HG03521 (cell line): Measurements from ENCODE around the gene IRF5.

Experiments
- ATAC-seq: cut with Tn5 transposase; IDR thresholded peaks from one replicate; pipeline ENCODE4 v1.9.1; 2021; ENCODE audit warnings: mild to moderate bottlenecking, moderate library complexity; ENCODE audit not compliant: unreplicated experiment

IRF5 gene

GRCh38 chr7:128919881-128920799 is 17.6 kb upstream of the IRF5 start:
- ATAC-seq = no peak

- no peak for ATAC-seq
Observed at GRCh38 chr7:128920913-128921582, 16.7 kb upstream of the IRF5 start.

DNA sequence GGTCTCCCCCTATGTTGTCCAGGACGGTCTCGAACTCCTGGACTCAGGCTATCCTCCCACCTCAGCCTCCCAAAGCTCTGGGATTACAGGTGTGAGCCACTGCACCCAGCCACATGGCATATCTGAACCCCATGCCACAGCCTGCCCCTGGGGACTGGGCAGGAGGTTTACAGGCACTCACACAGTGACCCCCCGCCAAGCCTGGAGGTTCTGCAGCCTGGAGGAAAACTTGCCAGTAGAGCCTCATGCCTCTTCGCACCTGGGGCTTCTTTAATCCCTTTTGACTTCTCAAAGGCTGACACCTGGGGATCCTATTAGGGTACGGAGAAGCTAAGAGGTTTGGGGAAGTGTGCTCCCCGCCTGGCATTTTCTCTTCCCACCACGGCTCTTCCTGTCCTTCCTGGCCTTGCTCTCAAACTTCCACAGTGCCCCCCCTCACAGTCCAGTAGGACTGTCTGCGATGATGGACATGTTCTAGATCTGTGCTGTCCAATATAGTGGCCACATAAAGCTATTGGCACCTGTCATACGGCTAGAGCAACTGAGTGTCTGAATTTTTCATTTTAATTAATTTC is 15.8 kb upstream of the IRF5 start:
- ATAC-seq = no peak

DNA sequence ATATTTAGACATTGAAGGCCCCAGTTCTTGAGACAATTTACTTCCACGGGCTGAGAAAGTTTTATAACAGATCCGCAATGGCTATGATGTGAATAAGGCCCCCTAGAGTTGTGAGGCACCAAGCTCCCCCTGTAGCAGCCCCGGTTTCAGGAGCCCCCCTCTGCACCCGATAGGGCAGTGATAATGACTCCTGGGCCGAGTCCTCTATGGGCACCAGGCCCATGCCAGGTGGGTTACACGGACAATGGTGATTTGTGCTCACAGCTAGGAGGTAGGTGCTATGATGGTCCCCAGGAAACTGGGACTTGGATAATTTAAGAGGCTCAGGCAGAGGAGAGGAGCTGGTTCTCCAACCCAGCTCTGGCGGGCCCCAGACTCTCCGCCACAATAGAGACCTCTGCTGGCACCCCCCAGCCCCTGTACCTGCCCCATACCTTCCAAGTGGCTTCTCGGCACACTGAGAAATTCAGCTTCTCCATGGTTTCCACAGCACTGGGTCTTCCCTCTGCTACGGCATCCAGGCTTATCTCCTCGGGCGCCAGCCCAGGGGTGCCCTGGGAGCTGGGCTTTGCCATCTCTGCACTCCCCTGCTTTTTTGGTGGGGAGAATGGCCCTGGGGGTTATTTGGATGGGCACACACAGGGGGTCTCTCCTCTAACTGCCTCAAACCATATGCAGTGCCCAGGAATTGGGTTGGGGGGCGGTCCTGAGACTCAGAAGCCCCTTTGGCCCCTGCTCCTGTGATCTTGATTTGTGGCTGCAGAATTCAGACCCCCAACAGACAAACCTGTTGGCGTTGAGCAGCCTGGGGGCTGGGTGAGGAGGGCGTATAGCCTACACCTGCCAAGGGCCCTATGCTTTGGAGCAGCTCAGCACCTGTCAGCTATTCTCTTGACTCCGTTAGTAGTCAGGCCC is 15.0 kb upstream of the IRF5 start:
- no peak for ATAC-seq

DNA sequence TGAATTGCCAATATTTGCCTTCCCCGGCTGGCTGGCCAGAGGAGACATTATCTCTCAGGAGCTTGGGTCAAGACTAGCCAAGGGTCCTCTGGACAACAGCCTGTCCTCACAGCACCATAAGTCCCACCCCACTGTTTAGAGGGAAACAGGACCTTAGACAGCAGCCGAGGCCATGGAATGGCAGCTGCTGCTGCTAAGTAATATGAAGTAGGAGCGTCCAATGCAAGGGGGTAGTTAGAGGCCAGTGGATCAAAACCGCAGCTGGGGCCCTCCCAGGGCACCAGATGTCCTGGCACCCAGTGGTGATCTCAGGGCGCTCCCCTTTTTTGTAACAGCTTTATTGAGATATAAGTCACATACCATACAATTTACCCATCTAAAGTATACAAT is 14.3 kb upstream of the IRF5 start:
- no peak for ATAC-seq

DNA sequence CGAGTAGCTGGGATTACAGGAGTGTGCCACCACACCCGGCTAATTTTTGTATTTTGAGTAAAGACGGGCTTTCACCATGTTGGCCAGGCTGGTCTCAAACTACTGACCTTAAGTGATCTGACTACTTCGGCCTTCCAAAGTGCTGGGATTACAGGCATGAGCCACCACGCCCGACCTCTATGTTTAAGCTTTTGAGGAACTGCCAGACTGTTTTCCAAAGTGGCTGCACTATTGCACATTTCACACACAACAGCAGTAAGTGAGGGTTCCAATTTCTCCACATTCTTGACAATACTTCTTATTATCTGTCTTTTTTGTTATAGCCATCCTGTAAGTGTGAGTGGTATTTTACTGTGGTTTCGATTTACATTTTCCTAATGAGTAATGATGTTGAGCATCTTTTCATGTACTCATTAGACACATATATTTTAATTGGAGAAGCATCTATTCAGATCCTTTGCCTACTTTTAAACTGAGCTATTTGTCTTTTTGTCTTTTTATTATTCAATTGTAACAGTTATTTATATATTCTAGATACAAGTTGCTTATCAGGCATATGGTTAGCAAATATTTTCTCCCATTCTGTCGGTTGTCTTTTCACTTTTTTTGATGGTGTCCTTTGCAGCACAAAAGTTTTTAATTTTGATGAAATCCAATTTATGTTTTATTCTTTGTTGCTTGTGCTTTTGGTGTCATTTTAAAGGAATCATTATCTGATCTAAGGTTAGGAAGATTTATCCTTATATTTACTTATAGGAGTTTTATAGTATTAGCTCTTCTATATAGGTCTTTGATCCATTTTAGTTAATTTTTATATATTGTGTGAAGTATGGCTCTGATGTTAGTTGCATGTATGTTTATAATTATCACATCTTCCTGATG is 12.8 kb upstream of the IRF5 start:
- ATAC-seq = no peak

DNA sequence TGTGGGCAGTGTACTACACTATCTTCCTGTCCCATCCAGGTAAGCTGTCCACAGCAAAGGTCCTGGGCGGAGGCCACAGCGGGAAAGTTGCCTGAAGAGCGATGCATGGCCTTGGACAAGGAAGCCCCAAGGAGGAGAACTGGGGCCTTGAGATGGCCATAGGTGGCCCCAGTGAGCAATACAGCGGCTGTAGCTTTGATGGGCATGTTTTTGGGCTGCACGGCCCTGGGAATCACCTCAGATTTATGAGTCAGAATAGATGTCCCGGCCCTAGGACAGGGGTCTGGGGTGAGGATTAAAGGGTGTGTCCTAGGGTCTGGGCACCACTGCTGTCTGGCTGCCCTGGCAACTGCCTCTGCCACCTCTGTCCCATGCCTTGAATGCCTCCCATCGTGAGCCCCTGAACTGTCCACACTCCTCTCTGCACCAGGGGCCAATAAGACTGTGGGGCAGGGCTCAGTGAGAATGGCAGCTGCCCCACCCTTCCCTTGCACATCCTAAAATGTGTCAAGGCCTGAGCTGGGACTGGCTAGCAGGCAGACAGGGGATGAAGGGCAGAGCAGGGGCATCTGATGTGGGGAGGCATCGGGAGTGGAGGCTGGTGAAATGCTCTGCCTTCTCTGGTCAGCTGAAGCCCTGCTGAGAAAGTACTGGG is 9.4 kb upstream of the IRF5 start:
- ATAC-seq = no peak

DNA sequence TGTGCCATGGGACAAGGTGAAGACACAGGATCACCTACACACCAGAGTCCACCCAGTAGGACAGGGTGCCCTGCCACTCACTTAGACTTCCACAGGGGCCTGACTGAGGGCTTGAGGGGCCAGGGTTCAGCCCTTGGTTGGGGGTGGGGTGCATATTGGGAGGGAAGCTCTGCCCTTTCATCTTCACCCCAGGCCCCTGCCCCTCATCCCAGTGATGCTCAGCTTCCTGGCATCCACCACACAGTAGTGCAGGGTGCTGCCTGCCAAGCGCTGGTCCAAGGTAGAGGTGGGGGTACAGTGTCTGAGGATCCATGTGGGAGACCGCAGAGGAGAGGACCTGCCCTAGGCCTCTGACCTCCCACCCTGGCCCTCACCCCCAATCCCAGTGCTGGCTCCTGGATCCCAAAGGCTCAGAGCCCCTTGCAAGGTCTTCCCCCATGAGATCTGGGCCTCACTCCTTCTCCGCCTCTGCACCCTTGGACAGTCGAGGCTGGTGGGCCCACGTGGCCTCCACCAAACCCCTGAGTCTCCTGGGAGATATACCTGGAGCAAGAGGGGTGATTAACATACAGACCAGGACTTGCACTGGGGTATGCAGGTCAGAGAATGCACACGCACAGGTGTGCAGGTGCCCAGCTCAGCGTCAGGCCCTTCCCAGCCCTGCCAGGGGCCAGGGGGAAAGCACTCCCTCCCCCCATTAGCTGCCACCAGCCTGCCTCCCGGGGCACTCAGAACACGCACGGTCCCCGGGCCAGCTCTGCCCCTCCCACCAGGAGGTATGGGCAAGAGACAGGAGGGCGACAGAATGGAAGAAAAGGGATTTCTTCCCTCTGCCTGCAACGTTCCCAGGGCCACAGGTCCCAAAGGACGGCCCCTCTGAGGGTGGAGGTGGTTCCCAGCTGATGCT is 8.6 kb upstream of the IRF5 start:
- no peak for ATAC-seq

GRCh38 chr7:128931190-128931798 is 6.4 kb upstream of the IRF5 start:
- no peak for ATAC-seq

GRCh38 chr7:128931965-128932861 is 5.5 kb upstream of the IRF5 start:
- ATAC-seq = no peak

- ATAC-seq = no peak
Observed at GRCh38 chr7:128932862-128933179, 4.9 kb upstream of the IRF5 start.

DNA sequence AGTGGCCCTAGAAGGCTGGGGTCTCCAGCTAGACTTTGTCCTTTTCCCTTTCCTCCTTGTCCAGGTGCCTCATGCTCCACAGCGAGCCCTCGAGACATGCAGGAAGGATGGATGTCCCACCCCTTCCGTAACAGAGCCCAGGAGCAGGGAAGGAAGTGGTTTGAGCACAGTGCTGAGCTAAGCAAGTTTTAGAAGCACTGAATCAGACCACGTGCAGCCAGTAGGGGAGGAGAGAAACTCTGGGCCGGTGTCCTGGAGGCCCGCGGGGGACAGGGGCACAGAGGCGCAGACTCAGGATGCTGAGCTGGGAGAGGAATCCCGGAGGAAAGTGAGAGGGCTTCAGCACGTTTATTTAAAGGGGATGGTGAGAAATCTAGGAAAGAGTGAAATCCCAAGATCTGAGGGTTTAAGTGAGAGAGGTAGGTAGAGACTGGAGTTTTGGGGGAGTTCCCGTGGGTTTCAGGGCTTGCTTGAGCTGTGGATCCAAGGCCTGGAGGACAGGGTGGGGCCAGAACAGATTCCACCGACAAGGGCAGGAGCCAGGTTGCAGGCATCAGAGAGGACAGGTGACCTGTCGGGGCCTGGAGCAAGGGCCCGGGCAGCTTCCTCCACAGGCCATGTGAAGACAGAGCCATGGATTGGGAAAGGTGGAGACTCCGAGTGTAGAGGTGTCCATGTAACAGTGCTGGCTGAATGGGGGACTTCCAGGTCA is 4.4 kb upstream of the IRF5 start:
- ATAC-seq = no peak

- peak; percentile 35 for ATAC-seq
Observed at GRCh38 chr7:128934361-128935341, 3.1 kb upstream of the IRF5 start.

GRCh38 chr7:128935342-128935730 is 2.4 kb upstream of the IRF5 start:
- no peak for ATAC-seq

DNA sequence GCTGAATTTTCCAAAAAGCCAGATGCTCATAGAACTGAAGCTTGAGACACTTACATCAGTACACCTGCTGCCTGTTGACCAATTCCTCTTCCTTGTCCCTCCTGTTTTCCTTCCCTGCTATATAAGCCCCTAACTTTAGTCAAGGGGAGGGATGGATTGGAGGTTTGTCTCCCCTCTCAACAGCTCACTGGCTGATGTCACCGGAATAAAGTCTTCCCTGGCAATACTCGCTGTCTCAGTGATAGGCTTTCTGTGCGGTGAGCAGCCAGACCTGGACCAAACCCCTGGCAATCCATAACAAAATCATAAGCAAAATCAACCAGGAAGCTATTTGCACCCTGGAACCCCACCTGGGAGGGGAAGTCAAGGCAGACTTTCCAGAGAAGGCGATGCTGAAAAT is 929 bp upstream of the IRF5 start:
- ATAC-seq = no peak
